ENCODE measurements around the gene WDR82.

- TF ChIP-seq, protein P1, sequence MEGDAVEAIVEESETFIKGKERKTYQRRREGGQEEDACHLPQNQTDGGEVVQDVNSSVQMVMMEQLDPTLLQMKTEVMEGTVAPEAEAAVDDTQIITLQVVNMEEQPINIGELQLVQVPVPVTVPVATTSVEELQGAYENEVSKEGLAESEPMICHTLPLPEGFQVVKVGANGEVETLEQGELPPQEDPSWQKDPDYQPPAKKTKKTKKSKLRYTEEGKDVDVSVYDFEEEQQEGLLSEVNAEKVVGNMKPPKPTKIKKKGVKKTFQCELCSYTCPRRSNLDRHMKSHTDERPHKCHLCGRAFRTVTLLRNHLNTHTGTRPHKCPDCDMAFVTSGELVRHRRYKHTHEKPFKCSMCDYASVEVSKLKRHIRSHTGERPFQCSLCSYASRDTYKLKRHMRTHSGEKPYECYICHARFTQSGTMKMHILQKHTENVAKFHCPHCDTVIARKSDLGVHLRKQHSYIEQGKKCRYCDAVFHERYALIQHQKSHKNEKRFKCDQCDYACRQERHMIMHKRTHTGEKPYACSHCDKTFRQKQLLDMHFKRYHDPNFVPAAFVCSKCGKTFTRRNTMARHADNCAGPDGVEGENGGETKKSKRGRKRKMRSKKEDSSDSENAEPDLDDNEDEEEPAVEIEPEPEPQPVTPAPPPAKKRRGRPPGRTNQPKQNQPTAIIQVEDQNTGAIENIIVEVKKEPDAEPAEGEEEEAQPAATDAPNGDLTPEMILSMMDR (IDR thresholded peaks at IDR 0.05) = no peak
- no peak for TF ChIP-seq POLR2A (IDR thresholded peaks at IDR 0.05)
Measured at GRCh38 chr3:52293491-52294319, 15.3 kb upstream of the WDR82 start.
